Activated CD8-positive, alpha-beta memory T cell treated with anti-CD3 and anti-CD28 coated beads for 24 hours (primary cell): ENCODE measurements around the gene ZNF555.

Experiments used
- DNase-seq: peaks from one replicate; pipeline ENCODE4 v3.0.0-alpha.2; 2020

ZNF555 gene

GRCh38 chr19:2827022-2827421 is 14.3 kb upstream of the ZNF555 start:
- DNase-seq: no peak

GRCh38 chr19:2827840-2828489 is 13.3 kb upstream of the ZNF555 start:
- no peak for DNase-seq

GRCh38 chr19:2834294-2834871 is 6.9 kb upstream of the ZNF555 start:
- no peak for DNase-seq

GRCh38 chr19:2837430-2837829 is 3.8 kb upstream of the ZNF555 start:
- DNase-seq: no peak

GRCh38 chr19:2841855-2842574 is 740 bp downstream of the ZNF555 start:
- no peak for DNase-seq

- DNase-seq: no peak
These were observed 3.8 kb downstream of the ZNF555 start for GRCh38 chr19:2845107-2845506.

GRCh38 chr19:2846180-2846894 is 5.1 kb downstream of the ZNF555 start:
- no peak for DNase-seq

GRCh38 chr19:2847507-2847906 is 6.2 kb downstream of the ZNF555 start:
- DNase-seq: no peak

- no peak for DNase-seq
These were observed 7.3 kb downstream of the ZNF555 start for GRCh38 chr19:2848616-2849015.

GRCh38 chr19:2850256-2850925 is 9.1 kb downstream of the ZNF555 start:
- DNase-seq: no peak

- no peak for DNase-seq
These were observed 11.3 kb downstream of the ZNF555 start for GRCh38 chr19:2852598-2852997.

- no peak for DNase-seq
These were observed 11.8 kb downstream of the ZNF555 start for GRCh38 chr19:2853015-2853606.

GRCh38 chr19:2854849-2855248 is 13.6 kb downstream of the ZNF555 start:
- DNase-seq: no peak

GRCh38 chr19:2856457-2857050 is 15.3 kb downstream of the ZNF555 start:
- no peak for DNase-seq

GRCh38 chr19:2858864-2859263 is 17.6 kb downstream of the ZNF555 start:
- DNase-seq: no peak

GRCh38 chr19:2863816-2864215 is 22.5 kb downstream of the ZNF555 start:
- no peak for DNase-seq

- no peak for DNase-seq
These were observed 24.2 kb downstream of the ZNF555 start for GRCh38 chr19:2865334-2866100.

- DNase-seq: no peak
These were observed 25.3 kb downstream of the ZNF555 start for GRCh38 chr19:2866495-2867024.

- no peak for DNase-seq
These were observed 26.0 kb downstream of the ZNF555 start, which contains the start of gene ZNF556 for GRCh38 chr19:2867025-2867991. Gene ZNF556, plus strand, starts transcription at chr19:2867335. Its CDS starts 87 bp downstream, at chr19:2867422.

- DNase-seq: no peak
These were observed 28.3 kb downstream of the ZNF555 start for GRCh38 chr19:2869618-2870017.
